HepG2 (cell line): ENCODE data around the gene FAM118B. TPM values are rescaled to one million over a fixed set of nuclear protein-coding genes. Genes with fewer than 3 reads are reported as not detected.

Experiments
- ATAC-seq: fragments of 200-7000 bp; cut with Tn5 transposase; 3 replicates; pipeline ENCODE4 v1.9.1; 2020; ENCODE audit warnings: mild to moderate bottlenecking, moderate library complexity
- BruUV-seq: library from RNA; stranded (reverse); fragments of 400-500 nt; replicated peaks from 2 replicates; lab custom pipeline; 2021; lab: Mats Ljungman, UMichigan
- CTCF ChIA-PET: fragments of 300-600 bp; formaldehyde crosslinking; extraction: SDS; loops from one replicate; lab custom pipeline; 2021; ENCODE audit warnings: low total read pairs, inconsistent platforms, low intra/inter-chr PET ratio; lab: Yijun Ruan, JAX
- POLR2A ChIA-PET: fragments of 350-600 bp; sonication (Branson Sonifier 250); formaldehyde crosslinking; loops from one replicate; lab custom pipeline; 2020; ENCODE audit warnings: antibody characterized with exemption, inconsistent platforms; lab: Yijun Ruan, JAX
- DNase-seq: peaks from one replicate; pipeline ENCODE4 v3.0.0-alpha.2; 2015; ENCODE audit warnings: low spot score
- FAIRE-seq: peaks from 3 replicates; lab custom pipeline; 2011; peaks lifted over from hg19 to GRCh38; lab: Jason Lieb, UNC
- H2AFZ ChIP-seq: one replicate; pipeline ENCODE4 v1.6.1; 2011; ENCODE audit warnings: low read length, inconsistent platforms
- H3K27ac ChIP-seq: fragments of 300-600 bp; 3 replicates; pipeline ENCODE4 v1.8.0; 2011; ENCODE audit warnings: mixed run types, mild to moderate bottlenecking, mixed read lengths, low read length, inconsistent platforms; ENCODE audit not compliant: insufficient read depth; ENCODE audit errors: extremely low read length
- H3K27me3 ChIP-seq, 2 experiments: fragments of 200-600 bp in 1 of 2; 2 replicates in 1 of 2; 3 replicates in 1 of 2; pipeline versions ENCODE4 v1.6.0 to v1.8.0; 2011; ENCODE audit warnings: low read length in 2 of 2, mild to moderate bottlenecking in 2 of 2, moderate library complexity in 2 of 2, inconsistent platforms in 1 of 2; ENCODE audit not compliant: insufficient read depth in 2 of 2, control insufficient read depth in 1 of 2
- H3K36me3 ChIP-seq, 2 experiments: fragments of 200-600 bp in 1 of 2; replicated peaks in 1 of 2; 2 replicates in 1 of 2; 3 replicates in 1 of 2; pipeline versions ENCODE4 v1.5.1 to v1.8.0; 2011; ENCODE audit warnings: low read length in 2 of 2, inconsistent platforms in 1 of 2; ENCODE audit not compliant: insufficient read depth in 2 of 2, control insufficient read depth in 1 of 2
- H3K4me1 ChIP-seq: 2 replicates; pipeline ENCODE4 v1.5.1; 2012; ENCODE audit warnings: low read length, inconsistent platforms; ENCODE audit not compliant: insufficient read depth
- H3K4me2 ChIP-seq: 2 replicates; pipeline ENCODE4 v1.6.0; 2011; ENCODE audit warnings: low read depth, low read length, inconsistent platforms
- H3K4me3 ChIP-seq, 3 experiments: fragments of 200-600 bp in 1 of 3; sonication (generic), shearing (Covaris generic) in 1 of 3; replicated peaks in 1 of 3; 2 replicates each; pipeline ENCODE4 v1.5.1; 2011 to 2016; ENCODE audit warnings: low read length in 3 of 3, inconsistent platforms in 2 of 3, low read depth in 2 of 3, mild to moderate bottlenecking in 2 of 3, control low read depth in 1 of 3, mixed read lengths in 1 of 3; ENCODE audit not compliant: insufficient read depth in 1 of 3
- H3K79me2 ChIP-seq: one replicate; pipeline ENCODE4 v1.6.1; 2011; ENCODE audit warnings: low read length, inconsistent platforms; ENCODE audit not compliant: insufficient read depth
- H3K9ac ChIP-seq: 2 replicates; pipeline ENCODE4 v1.6.0; 2011; ENCODE audit warnings: mild to moderate bottlenecking, low read depth, low read length, inconsistent platforms; ENCODE audit not compliant: insufficient read depth
- H3K9me3 ChIP-seq: 2 replicates; pipeline ENCODE4 v1.5.1; 2012; ENCODE audit warnings: mild to moderate bottlenecking, low read length
- H4K20me1 ChIP-seq: 2 replicates; pipeline ENCODE4 v1.6.0; 2011; ENCODE audit warnings: inconsistent platforms, mild to moderate bottlenecking, low read length, moderate library complexity; ENCODE audit not compliant: insufficient read depth
- ELF1 ChIP-seq: sonication (generic); formaldehyde crosslinking; IDR thresholded peaks from 2 replicates; pipeline ENCODE4 v1.4.0; 2020; ENCODE audit warnings: missing genetic modification reagents
- ETV5 ChIP-seq: IDR thresholded peaks from 2 replicates; pipeline ENCODE4 v1.6.1; 2018; ENCODE audit warnings: missing biosample characterization, missing genetic modification reagents, inconsistent platforms, borderline replicate concordance
- SMARCC2 ChIP-seq: fragments of 450-650 bp; IDR thresholded peaks from 2 replicates; pipeline ENCODE4 v1.6.1; 2017; ENCODE audit warnings: antibody characterized with exemption, mild to moderate bottlenecking
- STAG1 ChIP-seq: sonication (generic); formaldehyde crosslinking; IDR thresholded peaks from 2 replicates; pipeline ENCODE4 v1.4.0; 2020; ENCODE audit warnings: missing genetic modification reagents
- YEATS2 ChIP-seq: sonication (generic); formaldehyde crosslinking; IDR thresholded peaks from 2 replicates; pipeline ENCODE4 v1.4.0; 2020; ENCODE audit warnings: missing genetic modification reagents, borderline replicate concordance
- ZEB1 ChIP-seq: IDR thresholded peaks from 2 replicates; pipeline ENCODE4 v1.6.1; 2012; ENCODE audit warnings: mild to moderate bottlenecking, low read depth, inconsistent platforms; ENCODE audit not compliant: insufficient replicate concordance
- ZMAT3 ChIP-seq: sonication (generic); formaldehyde crosslinking; conservative IDR thresholded peaks from 2 replicates; pipeline ENCODE4 v1.7.0; 2021; ENCODE audit warnings: missing genetic modification reagents
- ZNF446 ChIP-seq: sonication (generic); formaldehyde crosslinking; IDR thresholded peaks from 2 replicates; pipeline ENCODE4 v1.5.0; 2020; ENCODE audit warnings: mild to moderate bottlenecking, missing genetic modification reagents
- ZNF556 ChIP-seq: sonication (generic); formaldehyde crosslinking; IDR thresholded peaks from 2 replicates; pipeline ENCODE4 v1.4.0; 2020; ENCODE audit warnings: mild to moderate bottlenecking, missing genetic modification reagents, borderline replicate concordance
- WGBS: methylation state at CpG from one replicate; pipeline ENCODE4 v1.1.6; 2017; ENCODE audit warnings: low lambda C conversion rate; 5-methylcytosine and 5-hydroxymethylcytosine counted together
- in situ Hi-C: cut with HindIII; loops from 2 replicates; pipeline ENCODE4 v1.10.0; 2017; ENCODE audit warnings: low pct_unique_long_range_greater_than_20kb; ENCODE audit not compliant: extremely low pct_ligation_motif_present
- intact Hi-C: fragments of 100-400 bp; cut with micrococcal nuclease; formaldehyde crosslinking; loops from one replicate; pipeline ENCODE4 v1.10.0; 2022; ENCODE audit not compliant: unreplicated experiment
- polyA plus RNA-seq, 8 experiments: library from polyadenylated mRNA; depleted of rRNA in 3 of 8; stranded (reverse) in 7 of 8; unstranded in 1 of 8; fragments of >200 nt; fragmentation: Illumina TruSeq in 4 of 8; extraction: Trizol in 4 of 8; gene quantifications; 2 replicates each; pipeline versions ENCODE4 v1.2.1 to v1.2.3, GENCODE V29; 2011 to 2016; ENCODE audit warnings: low read depth in 4 of 8, missing spikeins in 1 of 8, mixed read lengths in 1 of 8; ENCODE audit not compliant: insufficient read depth in 1 of 8
- total RNA-seq, 5 experiments: library from RNA; depleted of rRNA; stranded (reverse); fragments of >200 nt; fragmentation: Illumina TruSeq; extraction: Trizol; gene quantifications; 2 replicates each; pipeline ENCODE4 v1.2.3, GENCODE V29; 2016; ENCODE audit warnings: low read depth in 1 of 5
- TF ChIP-seq, protein P1 (sequence below): IDR thresholded peaks from 2 replicates; pipeline ENCODE4 v1.6.1; 2016; ENCODE audit warnings: missing biosample characterization, missing genetic modification reagents, low read depth
- TF ChIP-seq, protein P2 (sequence below): IDR thresholded peaks from 2 replicates; pipeline ENCODE4 v1.6.1; 2016; ENCODE audit warnings: low read depth, missing genetic modification reagents, missing compliant biosample characterization
- TF ChIP-seq, protein P3 (sequence below): IDR thresholded peaks from 2 replicates; pipeline ENCODE4 v1.6.1; 2016; ENCODE audit warnings: low read depth, control low read depth

The FAM118B gene
- total and polyA plus RNA-seq, 2 of the 13 experiments (the other 11 are each of a cell fraction or from before 2014, with no cell fraction given) = 10.2 to 25.7 TPM

DNA sequence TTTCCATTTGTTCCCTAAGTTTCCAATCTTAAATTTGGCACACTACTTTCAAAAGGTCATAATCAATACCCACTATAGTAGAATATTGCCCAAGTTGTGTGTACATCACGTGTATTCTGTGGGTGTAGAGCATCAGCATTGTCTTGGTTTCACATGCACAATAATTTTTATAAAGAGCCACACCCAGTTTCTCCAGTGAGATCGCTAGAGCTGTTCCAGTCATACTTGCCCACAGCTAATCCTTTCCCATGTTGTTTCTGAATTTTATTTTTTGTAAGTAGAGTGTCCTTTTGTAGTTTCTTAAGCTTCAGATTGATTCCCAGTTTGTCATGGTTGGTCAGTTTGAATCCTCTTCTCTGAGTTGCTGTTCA lies 13.7 kb downstream of the FAM118B start:
- H3K27ac ChIP-seq = no peak overlapping the region
- no peak for DNase-seq
- CTCF ChIA-PET = no interaction called here
- 96% methylated on average over 2 of the region's 2 CpGs for WGBS
- no peak overlapping the region for H3K9ac ChIP-seq
- in situ Hi-C loops = no loop called here
- H4K20me1 ChIP-seq = no peaks in the 10 kb centered on the region
- H3K4me1 ChIP-seq = no peaks in the 10 kb centered on the region
- H3K79me2 ChIP-seq = peaks cover 24% of the 10 kb centered on the region
- no peaks in the 10 kb centered on the region for H3K27me3 ChIP-seq
- no peak overlapping the region for H2AFZ ChIP-seq
- no peak for TF ChIP-seq SMARCC2
- TF ChIP-seq, protein P1, sequence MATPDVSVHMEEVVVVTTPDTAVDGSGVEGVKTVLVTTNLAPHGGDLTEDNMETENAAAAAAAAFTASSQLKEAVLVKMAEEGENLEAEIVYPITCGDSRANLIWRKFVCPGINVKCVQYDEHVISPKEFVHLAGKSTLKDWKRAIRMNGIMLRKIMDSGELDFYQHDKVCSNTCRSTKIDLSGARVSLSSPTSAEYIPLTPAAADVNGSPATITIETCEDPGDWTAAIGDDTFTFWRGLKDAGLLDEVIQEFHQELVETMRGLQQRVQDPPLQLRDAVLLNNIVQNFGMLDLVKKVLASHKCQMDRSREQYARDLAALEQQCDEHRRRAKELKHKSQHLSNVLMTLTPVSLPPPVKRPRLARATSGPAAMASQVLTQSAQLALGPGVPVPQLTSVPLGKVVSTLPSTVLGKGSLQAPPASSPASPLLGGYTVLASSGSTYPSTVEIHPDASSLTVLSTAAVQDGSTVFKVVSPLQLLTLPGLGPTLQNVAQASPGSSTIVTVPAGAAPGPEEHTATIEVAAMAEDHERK = no peak
- TF ChIP-seq, protein P2, sequence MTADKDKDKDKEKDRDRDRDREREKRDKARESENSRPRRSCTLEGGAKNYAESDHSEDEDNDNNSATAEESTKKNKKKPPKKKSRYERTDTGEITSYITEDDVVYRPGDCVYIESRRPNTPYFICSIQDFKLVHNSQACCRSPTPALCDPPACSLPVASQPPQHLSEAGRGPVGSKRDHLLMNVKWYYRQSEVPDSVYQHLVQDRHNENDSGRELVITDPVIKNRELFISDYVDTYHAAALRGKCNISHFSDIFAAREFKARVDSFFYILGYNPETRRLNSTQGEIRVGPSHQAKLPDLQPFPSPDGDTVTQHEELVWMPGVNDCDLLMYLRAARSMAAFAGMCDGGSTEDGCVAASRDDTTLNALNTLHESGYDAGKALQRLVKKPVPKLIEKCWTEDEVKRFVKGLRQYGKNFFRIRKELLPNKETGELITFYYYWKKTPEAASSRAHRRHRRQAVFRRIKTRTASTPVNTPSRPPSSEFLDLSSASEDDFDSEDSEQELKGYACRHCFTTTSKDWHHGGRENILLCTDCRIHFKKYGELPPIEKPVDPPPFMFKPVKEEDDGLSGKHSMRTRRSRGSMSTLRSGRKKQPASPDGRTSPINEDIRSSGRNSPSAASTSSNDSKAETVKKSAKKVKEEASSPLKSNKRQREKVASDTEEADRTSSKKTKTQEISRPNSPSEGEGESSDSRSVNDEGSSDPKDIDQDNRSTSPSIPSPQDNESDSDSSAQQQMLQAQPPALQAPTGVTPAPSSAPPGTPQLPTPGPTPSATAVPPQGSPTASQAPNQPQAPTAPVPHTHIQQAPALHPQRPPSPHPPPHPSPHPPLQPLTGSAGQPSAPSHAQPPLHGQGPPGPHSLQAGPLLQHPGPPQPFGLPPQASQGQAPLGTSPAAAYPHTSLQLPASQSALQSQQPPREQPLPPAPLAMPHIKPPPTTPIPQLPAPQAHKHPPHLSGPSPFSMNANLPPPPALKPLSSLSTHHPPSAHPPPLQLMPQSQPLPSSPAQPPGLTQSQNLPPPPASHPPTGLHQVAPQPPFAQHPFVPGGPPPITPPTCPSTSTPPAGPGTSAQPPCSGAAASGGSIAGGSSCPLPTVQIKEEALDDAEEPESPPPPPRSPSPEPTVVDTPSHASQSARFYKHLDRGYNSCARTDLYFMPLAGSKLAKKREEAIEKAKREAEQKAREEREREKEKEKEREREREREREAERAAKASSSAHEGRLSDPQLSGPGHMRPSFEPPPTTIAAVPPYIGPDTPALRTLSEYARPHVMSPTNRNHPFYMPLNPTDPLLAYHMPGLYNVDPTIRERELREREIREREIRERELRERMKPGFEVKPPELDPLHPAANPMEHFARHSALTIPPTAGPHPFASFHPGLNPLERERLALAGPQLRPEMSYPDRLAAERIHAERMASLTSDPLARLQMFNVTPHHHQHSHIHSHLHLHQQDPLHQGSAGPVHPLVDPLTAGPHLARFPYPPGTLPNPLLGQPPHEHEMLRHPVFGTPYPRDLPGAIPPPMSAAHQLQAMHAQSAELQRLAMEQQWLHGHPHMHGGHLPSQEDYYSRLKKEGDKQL (CRISPR knock-in tag) = no peak
- TF ChIP-seq ETV5 (CRISPR knock-in tag) = no peak
- TF ChIP-seq ZMAT3 (CRISPR knock-in tag) = no peak
- TF ChIP-seq ZEB1 = no peak
- TF ChIP-seq ZNF446 = no peak
- no peak for TF ChIP-seq YEATS2 (CRISPR knock-in tag)
- TF ChIP-seq, protein P3, sequence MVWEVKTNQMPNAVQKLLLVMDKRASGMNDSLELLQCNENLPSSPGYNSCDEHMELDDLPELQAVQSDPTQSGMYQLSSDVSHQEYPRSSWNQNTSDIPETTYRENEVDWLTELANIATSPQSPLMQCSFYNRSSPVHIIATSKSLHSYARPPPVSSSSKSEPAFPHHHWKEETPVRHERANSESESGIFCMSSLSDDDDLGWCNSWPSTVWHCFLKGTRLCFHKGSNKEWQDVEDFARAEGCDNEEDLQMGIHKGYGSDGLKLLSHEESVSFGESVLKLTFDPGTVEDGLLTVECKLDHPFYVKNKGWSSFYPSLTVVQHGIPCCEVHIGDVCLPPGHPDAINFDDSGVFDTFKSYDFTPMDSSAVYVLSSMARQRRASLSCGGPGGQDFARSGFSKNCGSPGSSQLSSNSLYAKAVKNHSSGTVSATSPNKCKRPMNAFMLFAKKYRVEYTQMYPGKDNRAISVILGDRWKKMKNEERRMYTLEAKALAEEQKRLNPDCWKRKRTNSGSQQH (CRISPR knock-in tag) = no peak
- TF ChIP-seq ELF1 (CRISPR knock-in tag) = no peak
- TF ChIP-seq STAG1 (CRISPR knock-in tag) = no peak
- no peak for TF ChIP-seq ZNF556
- TF ChIP-seq, all 625 proteins: peak for 0
- intact Hi-C loops = no loop called here
- Histone ChIP-seq H3K36me3 (peaks cover 0 to 6% of the 10 kb centered on the region in 2 experiments; a peak in 2 of 5 replicates), H3K9me3 (no peaks in the 10 kb centered on the region), H3K4me3 (no peak overlapping the region), H3K4me2 (no peak overlapping the region)
- BruUV-seq = no TSS peak
- ATAC-seq = no peak
- POLR2A ChIA-PET = no interaction called here
- no peak for FAIRE-seq
